Epidermal melanocyte (primary cell): ENCODE results near the gene LRP1B.

Experiments
- DNase-seq: peaks from one replicate; pipeline ENCODE4 v3.0.0; 2011; ENCODE audit warnings: low spot score; ENCODE audit not compliant: insufficient read length

The LRP1B gene

GRCh38 chr2:142042536-142043199, 88.1 kb downstream of the LRP1B start:
- DNase-seq: no peak

GRCh38 chr2:142041996-142042395, 88.8 kb downstream of the LRP1B start:
- DNase-seq: no peak

GRCh38 chr2:142041105-142041504, 89.7 kb downstream of the LRP1B start:
- DNase-seq: no peak

- DNase-seq: no peak
These were observed 90.3 kb downstream of the LRP1B start for GRCh38 chr2:142040556-142040955.

GRCh38 chr2:142038826-142039225, 92.0 kb downstream of the LRP1B start:
- DNase-seq: no peak

GRCh38 chr2:142037744-142038143, 93.1 kb downstream of the LRP1B start:
- no peak for DNase-seq

GRCh38 chr2:142037066-142037465, 93.8 kb downstream of the LRP1B start:
- DNase-seq: no peak

- no peak for DNase-seq
These were observed 97.4 kb downstream of the LRP1B start for GRCh38 chr2:142033393-142033792.

GRCh38 chr2:142031656-142032055, 99.2 kb downstream of the LRP1B start:
- no peak for DNase-seq

- no peak for DNase-seq
These were observed 100.1 kb downstream of the LRP1B start for GRCh38 chr2:142030735-142031134.

- no peak for DNase-seq
These were observed 100.8 kb downstream of the LRP1B start for GRCh38 chr2:142029974-142030373.

- DNase-seq: no peak
These were observed 105.4 kb downstream of the LRP1B start for GRCh38 chr2:142025394-142025793.

GRCh38 chr2:142020368-142020767, 110.4 kb downstream of the LRP1B start:
- DNase-seq: no peak

- no peak for DNase-seq
These were observed 116.3 kb downstream of the LRP1B start for GRCh38 chr2:142014536-142014935.

GRCh38 chr2:142012797-142013196, 118.0 kb downstream of the LRP1B start:
- no peak for DNase-seq

- no peak for DNase-seq
These were observed 120.1 kb downstream of the LRP1B start for GRCh38 chr2:142010477-142011270.

- DNase-seq: no peak
These were observed 122.6 kb downstream of the LRP1B start for GRCh38 chr2:142008135-142008744.

- DNase-seq: no peak
These were observed 136.8 kb downstream of the LRP1B start for GRCh38 chr2:141994066-141994465.

GRCh38 chr2:141992695-141993094, 138.1 kb downstream of the LRP1B start:
- DNase-seq: no peak

GRCh38 chr2:141968433-141968832, 162.4 kb downstream of the LRP1B start:
- DNase-seq: no peak

- no peak for DNase-seq
These were observed 162.8 kb downstream of the LRP1B start for GRCh38 chr2:141967980-141968379.

GRCh38 chr2:141967503-141967902, 163.3 kb downstream of the LRP1B start:
- DNase-seq: no peak
